H1 (cell line): ENCODE measurements around the gene BZW2. TPM values are rescaled to one million over a fixed set of nuclear protein-coding genes. Genes with fewer than 3 reads are reported as not detected.

Experiments used
- CTCF ChIA-PET: fragments of 300-600 bp; sonication (Branson Sonifier 250); formaldehyde crosslinking; loops from one replicate; lab custom pipeline; 2021; ENCODE audit not compliant: partially characterized antibody; lab: Charles Lee
- POLR2A ChIA-PET: fragments of 300-600 bp; sonication (Branson Sonifier 250); formaldehyde crosslinking; loops from one replicate; lab custom pipeline; 2021; ENCODE audit warnings: inconsistent platforms; ENCODE audit not compliant: partially characterized antibody; lab: Charles Lee
- DNase-seq, 2 experiments: peaks; one replicate each; pipeline versions ENCODE4 v3.0.0 to v3.0.0-alpha.2; 2010 to 2022; ENCODE audit warnings: low spot score in 2 of 2, low read depth in 1 of 2, mixed read lengths in 1 of 2
- FAIRE-seq: peaks from 2 replicates; lab custom pipeline; 2011; peaks lifted over from hg19 to GRCh38; lab: Jason Lieb, UNC
- H2AFZ ChIP-seq: 2 replicates; pipeline ENCODE4 v1.8.1; 2012; ENCODE audit warnings: low read length, inconsistent platforms
- H2AK5ac ChIP-seq: 2 replicates; pipeline ENCODE4 v1.6.1; 2013; ENCODE audit warnings: low read depth, low read length
- H2BK120ac ChIP-seq: replicated peaks from 2 replicates; pipeline ENCODE3; 2013; ENCODE audit warnings: low read depth, low read length, inconsistent platforms
- H2BK12ac ChIP-seq: 2 replicates; pipeline ENCODE4 v1.6.1; 2013; ENCODE audit warnings: low read depth, low read length
- H2BK15ac ChIP-seq: 2 replicates; pipeline ENCODE4 v1.6.1; 2013; ENCODE audit warnings: low read length
- H2BK20ac ChIP-seq: 2 replicates; pipeline ENCODE4 v1.6.1; 2013; ENCODE audit warnings: low read length
- H2BK5ac ChIP-seq: 2 replicates; pipeline ENCODE4 v1.6.1; 2013; ENCODE audit warnings: low read depth, low read length
- H3K14ac ChIP-seq: 2 replicates; pipeline ENCODE4 v1.6.1; 2013; ENCODE audit warnings: inconsistent platforms; ENCODE audit not compliant: insufficient read length
- H3K18ac ChIP-seq: 2 replicates; pipeline ENCODE4 v1.6.1; 2013; ENCODE audit warnings: low read length; ENCODE audit errors: extremely low read depth
- H3K23ac ChIP-seq: 2 replicates; pipeline ENCODE4 v1.6.1; 2013; ENCODE audit warnings: inconsistent platforms; ENCODE audit not compliant: insufficient read length
- H3K23me2 ChIP-seq: 2 replicates; pipeline ENCODE4 v1.6.1; 2013; ENCODE audit warnings: low read depth, low read length
- H3K27ac ChIP-seq: 2 replicates; pipeline ENCODE4 v1.6.1; 2011; ENCODE audit warnings: low read depth, low read length, inconsistent platforms
- H3K27me3 ChIP-seq, 4 experiments: replicated peaks in 1 of 4; 1 replicate in 1 of 4; 2 replicates in 3 of 4; pipeline versions ENCODE4 v1.6.1 to v1.8.1; 2011 to 2013; ENCODE audit warnings: low read length in 3 of 4, mild to moderate bottlenecking in 3 of 4, inconsistent platforms in 2 of 4, mixed read lengths in 2 of 4, moderate library complexity in 1 of 4; ENCODE audit not compliant: control insufficient read depth in 3 of 4, insufficient read depth in 3 of 4; ENCODE audit errors: extremely low read depth in 1 of 4
- H3K36me3 ChIP-seq, 4 experiments: 2 replicates each; pipeline versions ENCODE4 v1.6.1 to v1.8.1; 2011 to 2013; ENCODE audit warnings: mild to moderate bottlenecking in 4 of 4, low read length in 3 of 4, moderate library complexity in 2 of 4, control low read depth in 1 of 4, inconsistent platforms in 1 of 4; ENCODE audit not compliant: insufficient read depth in 4 of 4, control insufficient read depth in 2 of 4
- H3K4ac ChIP-seq: replicated peaks from 2 replicates; pipeline ENCODE3; 2013; ENCODE audit warnings: low read length, low read depth, mixed read lengths, inconsistent platforms; ENCODE audit not compliant: insufficient read length
- H3K4me1 ChIP-seq, 4 experiments: replicated peaks in 1 of 4; 1 replicate in 1 of 4; 2 replicates in 3 of 4; pipeline versions ENCODE4 v1.6.1 to v1.8.1; 2011 to 2013; ENCODE audit warnings: low read length in 3 of 4, inconsistent platforms in 2 of 4, mixed read lengths in 1 of 4; ENCODE audit not compliant: insufficient read depth in 4 of 4, control insufficient read depth in 3 of 4
- H3K4me2 ChIP-seq, 2 experiments: 2 replicates each; pipeline versions ENCODE4 v1.6.1 to v1.8.1; 2011 to 2013; ENCODE audit warnings: low read depth in 2 of 2, low read length in 2 of 2, control low read depth in 1 of 2, inconsistent platforms in 1 of 2, mild to moderate bottlenecking in 1 of 2; ENCODE audit not compliant: insufficient read depth in 1 of 2
- H3K4me3 ChIP-seq, 4 experiments: fragments of 200-600, 300-600 bp in 1 of 4; sonication (generic), shearing (Covaris generic), sonication (Bioruptor Twin) in 1 of 4; 2 replicates each; pipeline versions ENCODE4 v1.5.1 to v1.8.1; 2011 to 2016; ENCODE audit warnings: low read length in 4 of 4, low read depth in 3 of 4, control low read depth in 2 of 4, inconsistent platforms in 2 of 4, mild to moderate bottlenecking in 2 of 4, mixed read lengths in 1 of 4, moderate library complexity in 1 of 4; ENCODE audit not compliant: insufficient read depth in 2 of 4; ENCODE audit errors: extremely low read depth in 1 of 4
- H3K56ac ChIP-seq: replicated peaks from 2 replicates; pipeline ENCODE3; 2013; ENCODE audit warnings: low read depth, mild to moderate bottlenecking, mixed read lengths, low read length, inconsistent platforms; ENCODE audit not compliant: insufficient read length
- H3K79me1 ChIP-seq: 2 replicates; pipeline ENCODE4 v1.6.1; 2013; ENCODE audit warnings: low read depth, low read length, control low read depth
- H3K79me2 ChIP-seq, 2 experiments: 2 replicates each; pipeline versions ENCODE4 v1.6.1 to v1.8.1; 2012 to 2013; ENCODE audit warnings: low read length in 2 of 2, mild to moderate bottlenecking in 2 of 2, inconsistent platforms in 1 of 2; ENCODE audit not compliant: insufficient read depth in 2 of 2, control insufficient read depth in 1 of 2
- H3K9ac ChIP-seq, 4 experiments: replicated peaks in 1 of 4; 1 replicate in 1 of 4; 2 replicates in 3 of 4; pipeline versions ENCODE4 v1.6.1 to v1.8.1; 2011 to 2013; ENCODE audit warnings: low read depth in 3 of 4, low read length in 3 of 4, control low read depth in 2 of 4, mild to moderate bottlenecking in 2 of 4, moderate library complexity in 2 of 4, inconsistent platforms in 1 of 4; ENCODE audit errors: extremely low read depth in 1 of 4
- H3K9me3 ChIP-seq, 2 experiments: 2 replicates each; pipeline versions ENCODE4 v1.6.1 to v1.8.1; 2012 to 2013; ENCODE audit warnings: mild to moderate bottlenecking in 2 of 2, moderate library complexity in 2 of 2, control low read depth in 1 of 2, inconsistent platforms in 1 of 2, low read depth in 1 of 2, low read length in 1 of 2, mixed read lengths in 1 of 2; ENCODE audit not compliant: insufficient read depth in 2 of 2
- H4K20me1 ChIP-seq, 2 experiments: replicated peaks in 1 of 2; 2 replicates each; pipeline versions ENCODE3 to v1.8.1; 2011 to 2013; ENCODE audit warnings: inconsistent platforms in 2 of 2, low read length in 2 of 2, mild to moderate bottlenecking in 1 of 2; ENCODE audit not compliant: insufficient read depth in 2 of 2, control insufficient read depth in 1 of 2
- H4K5ac ChIP-seq: 2 replicates; pipeline ENCODE4 v1.6.1; 2013; ENCODE audit warnings: low read length, low read depth, mixed read lengths, inconsistent platforms; ENCODE audit not compliant: insufficient read length
- H4K8ac ChIP-seq: 2 replicates; pipeline ENCODE4 v1.8.0; 2013; ENCODE audit warnings: mild to moderate bottlenecking, moderate library complexity, low read length, inconsistent platforms; ENCODE audit not compliant: insufficient read depth; ENCODE audit errors: extremely low read depth
- H4K91ac ChIP-seq: replicated peaks from 2 replicates; pipeline ENCODE3; 2013; ENCODE audit warnings: low read length, mixed read lengths, inconsistent platforms; ENCODE audit not compliant: insufficient read length
- ASH2L ChIP-seq: fragments of 200-600, 300-600 bp; sonication (generic); IDR thresholded peaks from one replicate; pipeline ENCODE4 v1.7.1; 2017; ENCODE audit warnings: low read length
- CEBPB ChIP-seq: IDR thresholded peaks from 2 replicates; pipeline ENCODE4 v1.6.1; 2012; ENCODE audit warnings: low read depth, low read length
- RNF2 ChIP-seq: fragments of 200-900, 300-1000 bp; sonication (generic); IDR thresholded peaks from 2 replicates; pipeline ENCODE4 v1.7.1; 2016; ENCODE audit warnings: borderline replicate concordance, low read depth, mild to moderate bottlenecking, antibody characterized with exemption, low read length; ENCODE audit not compliant: poor library complexity, severe bottlenecking; ENCODE audit errors: missing control alignments
- WGBS, 2 experiments: shearing (Covaris generic) in 1 of 2; methylation state at CpG; one replicate each; pipeline versions ENCODE4 v1.1.6 to v1.1.7; 2013 to 2015; ENCODE audit warnings: low lambda C conversion rate in 2 of 2, mixed read lengths in 2 of 2, inconsistent platforms in 1 of 2, low coverage in 1 of 2, missing lambda C conversion rate in 1 of 2; ENCODE audit not compliant: insufficient replicate concordance in 2 of 2, insufficient coverage in 1 of 2, insufficient read length in 1 of 2; ENCODE audit errors: extremely low coverage in 1 of 2, missing lambda C conversion rate in 1 of 2; 5-methylcytosine and 5-hydroxymethylcytosine counted together
- polyA plus RNA-seq, 7 experiments: library from polyadenylated mRNA; depleted of rRNA in 3 of 7; stranded (reverse) in 5 of 7; unstranded in 2 of 7; fragments of >200 nt in 5 of 7; fragments of 200-250 nt in 2 of 7; gene quantifications; 1 replicate in 5 of 7; 2 replicates in 1 of 7; 4 replicates in 1 of 7; pipeline versions ENCODE4 v1.2.1 to v1.2.3, GENCODE V29; 2011 to 2013; ENCODE audit warnings: missing spikeins in 2 of 7, mixed read lengths in 2 of 7
- total RNA-seq: library from RNA; stranded (reverse); fragmentation: NEBNext Ultra II Directional; extraction: Animal tissue kit (Norgen Biotek cat#: 25700); gene quantifications from 2 replicates; pipeline ENCODE4 v1.2.1, GENCODE V29; 2021

BZW2 gene
- total and polyA plus RNA-seq, 2 of the 8 experiments (the other 6 are each of a cell fraction or from before 2014, with no cell fraction given): 32.3 to 103 TPM

- FAIRE-seq: no peak
- Histone ChIP-seq H3K79me2 (peaks cover 3 to 75% of the 10 kb centered on the region in 2 experiments; a peak in 3 of 4 replicates), H2AK5ac (no peak overlapping the region), H2BK5ac (no peak overlapping the region), H3K23me2 (no peaks in the 10 kb centered on the region), H4K5ac (no peak overlapping the region), H3K18ac (no peak overlapping the region), H2BK20ac (no peak overlapping the region), H3K9me3 (no peaks in the 10 kb centered on the region), H3K27ac (no peak overlapping the region), H3K14ac (no peak overlapping the region), H3K56ac (no peak overlapping the region), H3K4me1 (peaks cover 0 to 13% (median 5%) of the 10 kb centered on the region in 4 experiments; a peak in 4 of 7 replicates), H4K8ac (no peak overlapping the region), H4K20me1 (peaks cover 0 to 4% of the 10 kb centered on the region in 2 experiments), H2AFZ (no peak overlapping the region), H2BK12ac (no peak overlapping the region), H3K4ac (no peak overlapping the region), H2BK15ac (no peak overlapping the region), H3K23ac (no peak overlapping the region), H4K91ac (no peak overlapping the region), H3K4me3 (no peak overlapping the region), H2BK120ac (no peak overlapping the region), H3K4me2 (no peak overlapping the region), H3K36me3 (peaks cover 0 to 16% (median 1%) of the 10 kb centered on the region in 4 experiments; a peak in 3 of 8 replicates), H3K27me3 (no peaks in the 10 kb centered on the region), H3K79me1 (no peaks in the 10 kb centered on the region; the same call in 1 of the 2 replicates), H3K9ac (no peak overlapping the region)
- CTCF ChIA-PET: interaction anchor here (1.1 to 1.6 kb wide), 2 partner anchors 27 to 28 kb away, joined by 3 to 5 read pairs; no protein-coding TSS in a partner anchor
- WGBS, 2 experiments: 82% methylated on average over 3 of the region's 3 CpGs; no CpG with 5 or more reads in 1 of the 2 experiments
- no peak for DNase-seq
- TF ChIP-seq RNF2 (no peak), ASH2L (no peak), CEBPB (no peak)
- POLR2A ChIA-PET: no interaction called here
Observed at GRCh38 chr7:16667355-16667754, 21.4 kb downstream of the BZW2 start.
